GM18861 (cell line): ENCODE measurements around the gene CAND1.

ENCODE experiments used
- ATAC-seq: cut with Tn5 transposase; IDR thresholded peaks from one replicate; pipeline ENCODE4 v1.9.1; 2021; ENCODE audit not compliant: unreplicated experiment

CAND1 gene

GRCh38 chr12:67280088-67280487, 10.9 kb downstream of the CAND1 start:
- no peak for ATAC-seq

- ATAC-seq, result no peak
Observed at GRCh38 chr12:67280572-67280971, 11.4 kb downstream of the CAND1 start.

GRCh38 chr12:67284561-67284960, 15.4 kb downstream of the CAND1 start:
- no peak for ATAC-seq

GRCh38 chr12:67286257-67286656, 17.1 kb downstream of the CAND1 start:
- no peak for ATAC-seq

- no peak for ATAC-seq
Observed at GRCh38 chr12:67287311-67287710, 18.2 kb downstream of the CAND1 start.

- no peak for ATAC-seq
Observed at GRCh38 chr12:67288561-67288960, 19.4 kb downstream of the CAND1 start.

- no peak for ATAC-seq
Observed at GRCh38 chr12:67290378-67290777, 21.2 kb downstream of the CAND1 start.

- ATAC-seq, result no peak
Observed at GRCh38 chr12:67299526-67299925, 30.4 kb downstream of the CAND1 start.

GRCh38 chr12:67299926-67300325, 30.8 kb downstream of the CAND1 start:
- ATAC-seq, result no peak

- ATAC-seq, result no peak
Observed at GRCh38 chr12:67302162-67302561, 33.0 kb downstream of the CAND1 start.

- ATAC-seq, result no peak
Observed at GRCh38 chr12:67305544-67305943, 36.4 kb downstream of the CAND1 start.

- no peak for ATAC-seq
Observed at GRCh38 chr12:67306712-67307111, 37.6 kb downstream of the CAND1 start.

GRCh38 chr12:67315661-67316060, 46.5 kb downstream of the CAND1 start:
- ATAC-seq, result no peak

- ATAC-seq, result no peak
Observed at GRCh38 chr12:67318786-67319185, 49.6 kb downstream of the CAND1 start.

GRCh38 chr12:67319936-67320335, 50.8 kb downstream of the CAND1 start:
- ATAC-seq, result no peak

- ATAC-seq, result no peak
Observed at GRCh38 chr12:67320614-67321295, 51.6 kb downstream of the CAND1 start.

- no peak for ATAC-seq
Observed at GRCh38 chr12:67322580-67322979, 53.4 kb downstream of the CAND1 start.

- ATAC-seq, result no peak
Observed at GRCh38 chr12:67323007-67323406, 53.8 kb downstream of the CAND1 start.

- no peak for ATAC-seq
Observed at GRCh38 chr12:67326637-67327036, 57.5 kb downstream of the CAND1 start.

- ATAC-seq, result no peak
Observed at GRCh38 chr12:67327466-67327865, 58.3 kb downstream of the CAND1 start.

GRCh38 chr12:67331123-67331522, 62.0 kb downstream of the CAND1 start:
- no peak for ATAC-seq

GRCh38 chr12:67331828-67332227, 62.7 kb downstream of the CAND1 start:
- no peak for ATAC-seq

GRCh38 chr12:67333649-67334048, 64.5 kb downstream of the CAND1 start:
- ATAC-seq, result no peak
